A549 (cell line): ENCODE measurements around the gene LRIG1. TPM values are rescaled to one million over a fixed set of nuclear protein-coding genes. Genes with fewer than 3 reads are reported as not detected.

ENCODE experiments used
- ATAC-seq, 2 experiments: fragments of 200-7000 bp in 1 of 2; fragments of >200 bp in 1 of 2; cut with Nextera tagmentation in 1 of 2; cut with Tn5 transposase in 1 of 2; 3 replicates each; pipeline versions ENCODE4 v1.8.0 to v1.9.1; 2018 to 2020; ENCODE audit warnings: mild to moderate bottlenecking in 1 of 2, moderate library complexity in 1 of 2
- CTCF ChIA-PET: fragments of 300-600 bp; sonication (Branson Sonifier 250); formaldehyde crosslinking; extraction: SDS; loops from one replicate; lab custom pipeline; 2021; ENCODE audit warnings: antibody characterized with exemption, inconsistent platforms; lab: Yijun Ruan, JAX
- POLR2A ChIA-PET: fragments of 350-600 bp; formaldehyde crosslinking; extraction: SDS; loops from one replicate; lab custom pipeline; 2021; ENCODE audit warnings: antibody characterized with exemption, inconsistent platforms; lab: Yijun Ruan, JAX
- DNase-seq, 2 experiments: peaks; one replicate each; pipeline versions ENCODE4 v3.0.0 to v3.0.0-alpha.2; 2011 to 2016; ENCODE audit warnings: low read depth in 1 of 2, low spot score in 1 of 2
- FAIRE-seq: peaks from 2 replicates; lab custom pipeline; 2011; peaks lifted over from hg19 to GRCh38; lab: Jason Lieb, UNC
- H3K27ac ChIP-seq, 2 experiments: fragments of >200 bp; sonication (Bioruptor Twin); formaldehyde crosslinking; 3 replicates each; pipeline ENCODE4 v1.5.1; 2016 to 2017
- H3K4me1 ChIP-seq: fragments of >200 bp; sonication (Bioruptor Twin); formaldehyde crosslinking; 3 replicates; pipeline ENCODE4 v1.6.1; 2016
- H3K4me2 ChIP-seq: fragments of >200 bp; sonication (Bioruptor Twin); formaldehyde crosslinking; 3 replicates; pipeline ENCODE4 v1.6.1; 2016
- H3K4me3 ChIP-seq: fragments of >200 bp; sonication (Bioruptor Twin); formaldehyde crosslinking; 3 replicates; pipeline ENCODE4 v1.5.1; 2016
- H3K9me3 ChIP-seq: fragments of >200 bp; sonication (Bioruptor Twin); formaldehyde crosslinking; 3 replicates; pipeline ENCODE4 v1.6.1; 2016
- ATOH8 ChIP-seq: fragments of 250-450 bp; sonication (Bioruptor Pico); IDR thresholded peaks from 2 replicates; pipeline ENCODE4 v1.5.0; 2020; ENCODE audit warnings: low read depth, mild to moderate bottlenecking, moderate library complexity
- ELK1 ChIP-seq: fragments of 150-350 bp; IDR thresholded peaks from 2 replicates; pipeline ENCODE4 v1.6.1; 2014; ENCODE audit warnings: low read depth, mild to moderate bottlenecking, low read length
- EP300 ChIP-seq, 2 experiments: fragments of >200 bp; sonication (Bioruptor Twin); formaldehyde crosslinking; IDR thresholded peaks; 2 replicates in 1 of 2; 3 replicates in 1 of 2; pipeline ENCODE4 v1.6.1; 2016 to 2017
- FOXS1 ChIP-seq: fragments of 250-450 bp; sonication (Bioruptor Pico); IDR thresholded peaks from 2 replicates; pipeline ENCODE4 v1.5.0; 2020; ENCODE audit warnings: mild to moderate bottlenecking, moderate library complexity
- HOXB13 ChIP-seq: fragments of 250-450 bp; sonication (Bioruptor Pico); IDR thresholded peaks from 2 replicates; pipeline ENCODE4 v1.5.0; 2020; ENCODE audit warnings: low read depth, mild to moderate bottlenecking, moderate library complexity
- KDM1A ChIP-seq: fragments of 200-600 bp; sonication (generic); IDR thresholded peaks from 2 replicates; pipeline ENCODE4 v1.6.1; 2016; ENCODE audit warnings: low read depth, mild to moderate bottlenecking
- MYC ChIP-seq: IDR thresholded peaks from 2 replicates; pipeline ENCODE4 v1.6.1; 2012; ENCODE audit warnings: mild to moderate bottlenecking, inconsistent platforms, low read length, improper control_type of control experiment, borderline replicate concordance
- NPAS2 ChIP-seq: fragments of 250-450 bp; sonication (Bioruptor Pico); IDR thresholded peaks from 2 replicates; pipeline ENCODE4 v1.8.0; 2022; ENCODE audit warnings: mild to moderate bottlenecking, moderate library complexity, borderline replicate concordance
- SMC3 ChIP-seq: fragments of >200 bp; sonication (Bioruptor Twin); formaldehyde crosslinking; IDR thresholded peaks from 3 replicates; pipeline ENCODE4 v1.6.1; 2018; ENCODE audit warnings: inconsistent platforms
- ZFP36 ChIP-seq: fragments of 450-650 bp; IDR thresholded peaks from 2 replicates; pipeline ENCODE4 v1.6.1; 2014; ENCODE audit warnings: borderline replicate concordance; ENCODE audit not compliant: partially characterized antibody
- WGBS: methylation state at CpG from one replicate; pipeline ENCODE4 v1.1.6; 2017; ENCODE audit errors: missing lambda C conversion rate; 5-methylcytosine and 5-hydroxymethylcytosine counted together
- polyA plus RNA-seq, 4 experiments: library from polyadenylated mRNA; depleted of rRNA in 3 of 4; stranded (reverse); fragments of >200 nt; fragmentation: RNase III in 1 of 4; extraction: RNeasy Plus Mini Kit Qiagen cat#74134 plus additional on column Dnase treatment in 1 of 4; gene quantifications; 2 replicates in 3 of 4; 3 replicates in 1 of 4; pipeline ENCODE4 v1.2.3, GENCODE V29; 2011 to 2017
- TF ChIP-seq, protein P1 (sequence below): fragments of >200 bp; sonication (Bioruptor Twin); formaldehyde crosslinking; IDR thresholded peaks from 3 replicates; pipeline ENCODE4 v1.6.1; 2016
- TF ChIP-seq, protein P2 (sequence below): fragments of 250-450 bp; sonication (Bioruptor Pico); IDR thresholded peaks from 2 replicates; pipeline ENCODE4 v1.5.0; 2021; ENCODE audit warnings: mild to moderate bottlenecking, moderate library complexity, borderline replicate concordance

Gene LRIG1
- polyA plus RNA-seq, 2 of the 4 experiments (the other 2 are of a cell fraction), result 1.8 to 6.2 TPM

- TF ChIP-seq, protein P1, sequence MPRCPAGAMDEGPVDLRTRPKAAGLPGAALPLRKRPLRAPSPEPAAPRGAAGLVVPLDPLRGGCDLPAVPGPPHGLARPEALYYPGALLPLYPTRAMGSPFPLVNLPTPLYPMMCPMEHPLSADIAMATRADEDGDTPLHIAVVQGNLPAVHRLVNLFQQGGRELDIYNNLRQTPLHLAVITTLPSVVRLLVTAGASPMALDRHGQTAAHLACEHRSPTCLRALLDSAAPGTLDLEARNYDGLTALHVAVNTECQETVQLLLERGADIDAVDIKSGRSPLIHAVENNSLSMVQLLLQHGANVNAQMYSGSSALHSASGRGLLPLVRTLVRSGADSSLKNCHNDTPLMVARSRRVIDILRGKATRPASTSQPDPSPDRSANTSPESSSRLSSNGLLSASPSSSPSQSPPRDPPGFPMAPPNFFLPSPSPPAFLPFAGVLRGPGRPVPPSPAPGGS, result no peak
- TF ChIP-seq ATOH8 (CRISPR knock-in tag), result no peak
Observed at GRCh38 chr3:66498687-66499621, 1.9 kb downstream of the LRIG1 start (continued).

DNA sequence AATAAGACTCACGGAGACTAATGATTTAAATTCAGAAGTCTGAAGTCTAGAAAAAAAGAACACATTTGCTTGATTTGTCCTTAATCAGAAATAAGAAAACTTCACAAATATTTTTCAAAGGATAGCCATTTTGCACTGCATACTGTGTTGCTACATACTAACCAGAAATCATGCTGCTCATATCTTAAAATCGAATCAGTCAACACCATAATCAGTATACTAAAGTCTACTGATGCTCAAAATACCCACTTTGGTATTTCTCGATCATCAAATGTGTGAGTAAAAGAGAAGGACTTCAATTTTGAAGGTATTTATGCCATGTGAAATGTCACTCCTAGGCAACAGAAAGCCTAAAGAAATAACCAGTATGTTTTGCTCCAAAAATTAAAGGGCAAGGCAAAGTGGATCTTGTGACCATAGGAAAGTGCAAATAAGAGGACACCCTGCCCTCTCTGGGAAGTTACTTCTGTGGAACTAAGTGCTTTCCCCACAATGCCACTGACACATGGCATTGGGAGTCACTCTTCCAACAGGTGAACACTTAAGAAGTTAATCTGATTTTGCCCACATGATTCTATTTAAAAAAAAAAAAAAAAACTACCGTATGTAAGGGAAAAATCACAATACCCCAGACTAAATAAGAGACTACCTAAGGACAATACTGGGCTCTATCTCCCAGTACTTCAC lies 2.7 kb downstream of the LRIG1 start:
- ATAC-seq (no peak), FAIRE-seq (no peak), DNase-seq (no peak)
- 0 out of 3 replicates have a peak, but pooled peaks cover 7% of the 10 kb centered on the region for H3K4me1 ChIP-seq
- no peak overlapping the region for H3K27ac ChIP-seq
- CTCF ChIA-PET, result no interaction called here
- no peaks in the 10 kb centered on the region for H3K9me3 ChIP-seq
- POLR2A ChIA-PET, result no interaction called here
- WGBS, result 72% methylated on average over 4 of the region's 4 CpGs
- H3K4me3 ChIP-seq, result no peak overlapping the region
- TF ChIP-seq SMC3 (no peak), ATOH8 (CRISPR knock-in tag) (no peak), HOXB13 (CRISPR knock-in tag) (no peak), ELK1 (no peak), EP300 (IDR thresholded peaks at IDR 0.05) (no peak), KDM1A (no peak), NPAS2 (no peak), FOXS1 (CRISPR knock-in tag) (no peak), ZFP36 (no peak), MYC (no peak)
- TF ChIP-seq, protein P1, result no peak
- TF ChIP-seq, protein P2, sequence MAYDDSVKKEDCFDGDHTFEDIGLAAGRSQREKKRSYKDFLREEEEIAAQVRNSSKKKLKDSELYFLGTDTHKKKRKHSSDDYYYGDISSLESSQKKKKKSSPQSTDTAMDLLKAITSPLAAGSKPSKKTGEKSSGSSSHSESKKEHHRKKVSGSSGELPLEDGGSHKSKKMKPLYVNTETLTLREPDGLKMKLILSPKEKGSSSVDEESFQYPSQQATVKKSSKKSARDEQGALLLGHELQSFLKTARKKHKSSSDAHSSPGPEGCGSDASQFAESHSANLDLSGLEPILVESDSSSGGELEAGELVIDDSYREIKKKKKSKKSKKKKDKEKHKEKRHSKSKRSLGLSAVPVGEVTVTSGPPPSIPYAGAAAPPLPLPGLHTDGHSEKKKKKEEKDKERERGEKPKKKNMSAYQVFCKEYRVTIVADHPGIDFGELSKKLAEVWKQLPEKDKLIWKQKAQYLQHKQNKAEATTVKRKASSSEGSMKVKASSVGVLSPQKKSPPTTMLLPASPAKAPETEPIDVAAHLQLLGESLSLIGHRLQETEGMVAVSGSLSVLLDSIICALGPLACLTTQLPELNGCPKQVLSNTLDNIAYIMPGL (CRISPR knock-in tag), result no peak
- H3K4me2 ChIP-seq, result no peak overlapping the region
